ENCODE measurements around the gene IGF2BP1. TPM values are rescaled to one million over a fixed set of nuclear protein-coding genes. Genes with fewer than 3 reads are reported as not detected.
"Not testable (repeated sequence)": the region's sequence is repeated elsewhere in the genome, so short reads cannot be mapped to it uniquely, and the experiment has no call there.

The IGF2BP1 gene
- total RNA-seq, 1 donor from 2014 or later = not detected

- ATAC-seq (no peak), DNase-seq (ENCODE audit: missing footprints) (no peak)
- intact Hi-C loops (cut with DNase I) = no loop called here
Measured at GRCh38 chr17:49015179-49015923, 18.2 kb downstream of the IGF2BP1 start.

GRCh38 chr17:49015924-49016774 lies 19.0 kb downstream of the IGF2BP1 start:
- intact Hi-C loops (cut with DNase I) = no loop called here
- DNase-seq (ENCODE audit: missing footprints) = peak; percentile 45
- ATAC-seq = no peak

GRCh38 chr17:49016775-49017463 lies 19.7 kb downstream of the IGF2BP1 start:
- DNase-seq (ENCODE audit: missing footprints) (peak; percentile 60), ATAC-seq (no peak)
- intact Hi-C loops (cut with DNase I) = no loop called here

- ATAC-seq (no peak), DNase-seq (ENCODE audit: missing footprints) (peak; percentile 2)
- intact Hi-C loops (cut with DNase I) = no loop called here
Measured at GRCh38 chr17:49018116-49018612, 21.0 kb downstream of the IGF2BP1 start.

- ATAC-seq (no peak), DNase-seq (ENCODE audit: missing footprints) (peak; percentile 0)
- intact Hi-C loops (cut with DNase I) = no loop called here
Measured at GRCh38 chr17:49018748-49019147, 21.6 kb downstream of the IGF2BP1 start.

GRCh38 chr17:49020609-49021008 lies 23.4 kb downstream of the IGF2BP1 start:
- intact Hi-C loops (cut with DNase I) = no loop called here
- no peak for ATAC-seq

GRCh38 chr17:49021095-49021767 lies 24.0 kb downstream of the IGF2BP1 start:
- ATAC-seq (no peak), DNase-seq (ENCODE audit: missing footprints) (peak; percentile 17)
- intact Hi-C loops (cut with DNase I) = no loop called here

More at GRCh38 chr17:49020609-49021008, 23.4 kb downstream of the IGF2BP1 start:
- no peak for DNase-seq (ENCODE audit: missing footprints)

GRCh38 chr17:49021768-49022103 lies 24.6 kb downstream of the IGF2BP1 start:
- ATAC-seq (no peak), DNase-seq (ENCODE audit: missing footprints) (peak; percentile 2)
- intact Hi-C loops (cut with DNase I) = no loop called here

- intact Hi-C loops (cut with DNase I) = no loop called here
- DNase-seq (ENCODE audit: missing footprints) (peak; percentile 13), ATAC-seq (no peak)
Measured at GRCh38 chr17:49022391-49022941, 25.3 kb downstream of the IGF2BP1 start.

- intact Hi-C loops (cut with DNase I) = no loop called here
- no peak for ATAC-seq
- DNase-seq (ENCODE audit: missing footprints) = no peak
Measured at GRCh38 chr17:49024523-49024922, 27.3 kb downstream of the IGF2BP1 start.

GRCh38 chr17:49026447-49026846 lies 29.3 kb downstream of the IGF2BP1 start:
- intact Hi-C loops (cut with DNase I); DNase-seq (ENCODE audit: missing footprints); ATAC-seq: not testable (repeated sequence)

GRCh38 chr17:49028271-49028670 lies 31.1 kb downstream of the IGF2BP1 start:
- ATAC-seq (no peak), DNase-seq (ENCODE audit: missing footprints) (no peak)
- intact Hi-C loops (cut with DNase I) = no loop called here

GRCh38 chr17:49029801-49030200 lies 32.6 kb downstream of the IGF2BP1 start:
- no peak for DNase-seq (ENCODE audit: missing footprints)
- no peak for ATAC-seq
- intact Hi-C loops (cut with DNase I) = loop anchor here (5.0 kb wide), 1 partner anchor 352 kb away; no protein-coding TSS in a partner anchor

- intact Hi-C loops (cut with DNase I) = loop anchor here (5.0 kb wide), 1 partner anchor 355 kb away; no protein-coding TSS in a partner anchor
- DNase-seq (ENCODE audit: missing footprints) (peak; percentile 56), ATAC-seq (no peak)
Measured at GRCh38 chr17:49031965-49032928, 35.1 kb downstream of the IGF2BP1 start.

- ATAC-seq = no peak
- DNase-seq (ENCODE audit: missing footprints) = peak; percentile 69
- intact Hi-C loops (cut with DNase I) = no loop called here
Measured at GRCh38 chr17:49035470-49036269, 38.5 kb downstream of the IGF2BP1 start.

GRCh38 chr17:49036270-49036626 lies 39.1 kb downstream of the IGF2BP1 start:
- no peak for DNase-seq (ENCODE audit: missing footprints)
- intact Hi-C loops (cut with DNase I) = no loop called here
- no peak for ATAC-seq

GRCh38 chr17:49038138-49038537 lies 41.0 kb downstream of the IGF2BP1 start:
- ATAC-seq = no peak
- intact Hi-C loops (cut with DNase I) = no loop called here
- peak; percentile 30 for DNase-seq (ENCODE audit: missing footprints)

All from Right ventricle myocardium inferior (tissue), 1 donor.